KMS-11 (cell line): ENCODE data around the gene MATK.

Source experiments
- H2AFZ ChIP-seq: fragments of 200-600 bp; sonication (generic); 2 replicates; pipeline ENCODE4 v1.6.1; 2016; ENCODE audit warnings: antibody characterized with exemption, mixed run types, low read depth
- H3K27ac ChIP-seq: fragments of 200-600 bp; sonication (generic); 2 replicates; pipeline ENCODE4 v1.6.1; 2016; ENCODE audit warnings: mild to moderate bottlenecking, mixed run types
- H3K27me3 ChIP-seq: fragments of 200-600 bp; sonication (generic); 2 replicates; pipeline ENCODE4 v1.6.1; 2017; ENCODE audit warnings: mild to moderate bottlenecking, low read depth, mixed run types, moderate library complexity; ENCODE audit not compliant: insufficient read depth
- H3K36me3 ChIP-seq: fragments of 200-600 bp; sonication (generic); 2 replicates; pipeline ENCODE4 v1.6.1; 2017; ENCODE audit warnings: mild to moderate bottlenecking, mixed run types; ENCODE audit not compliant: insufficient read depth
- H3K4me1 ChIP-seq: fragments of 200-600 bp; sonication (generic); 2 replicates; pipeline ENCODE4 v1.6.1; 2016; ENCODE audit warnings: mild to moderate bottlenecking, low read depth, mixed run types; ENCODE audit not compliant: poor library complexity, severe bottlenecking
- H3K4me2 ChIP-seq: fragments of 200-600 bp; sonication (generic); 2 replicates; pipeline ENCODE4 v1.7.0; 2016; ENCODE audit warnings: mild to moderate bottlenecking, mixed run types
- H3K4me3 ChIP-seq: fragments of 200-600 bp; sonication (generic); IDR thresholded peaks from 2 replicates; pipeline ENCODE4 v1.6.1; 2017; ENCODE audit warnings: low read depth, low read length, mixed read lengths; ENCODE audit not compliant: insufficient read depth
- H3K79me2 ChIP-seq: fragments of 200-600 bp; sonication (generic); 2 replicates; pipeline ENCODE4 v1.6.1; 2016; ENCODE audit warnings: low read depth, mixed run types; ENCODE audit not compliant: insufficient read depth
- H3K9ac ChIP-seq: fragments of 200-600 bp; sonication (generic); 2 replicates; pipeline ENCODE4 v1.6.1; 2016; ENCODE audit warnings: mild to moderate bottlenecking, mixed run types
- H4K20me1 ChIP-seq: fragments of 200-600 bp; sonication (generic); 2 replicates; pipeline ENCODE4 v1.6.1; 2016; ENCODE audit warnings: mild to moderate bottlenecking, mixed run types; ENCODE audit not compliant: insufficient read depth
- TF ChIP-seq, protein P1 (sequence below): fragments of 200-600 bp; sonication (generic); conservative IDR thresholded peaks from 2 replicates; pipeline ENCODE4 v1.6.1; 2017; ENCODE audit warnings: low read depth, mild to moderate bottlenecking, antibody characterized with exemption, low read length, moderate library complexity, mixed read lengths

MATK gene

DNA sequence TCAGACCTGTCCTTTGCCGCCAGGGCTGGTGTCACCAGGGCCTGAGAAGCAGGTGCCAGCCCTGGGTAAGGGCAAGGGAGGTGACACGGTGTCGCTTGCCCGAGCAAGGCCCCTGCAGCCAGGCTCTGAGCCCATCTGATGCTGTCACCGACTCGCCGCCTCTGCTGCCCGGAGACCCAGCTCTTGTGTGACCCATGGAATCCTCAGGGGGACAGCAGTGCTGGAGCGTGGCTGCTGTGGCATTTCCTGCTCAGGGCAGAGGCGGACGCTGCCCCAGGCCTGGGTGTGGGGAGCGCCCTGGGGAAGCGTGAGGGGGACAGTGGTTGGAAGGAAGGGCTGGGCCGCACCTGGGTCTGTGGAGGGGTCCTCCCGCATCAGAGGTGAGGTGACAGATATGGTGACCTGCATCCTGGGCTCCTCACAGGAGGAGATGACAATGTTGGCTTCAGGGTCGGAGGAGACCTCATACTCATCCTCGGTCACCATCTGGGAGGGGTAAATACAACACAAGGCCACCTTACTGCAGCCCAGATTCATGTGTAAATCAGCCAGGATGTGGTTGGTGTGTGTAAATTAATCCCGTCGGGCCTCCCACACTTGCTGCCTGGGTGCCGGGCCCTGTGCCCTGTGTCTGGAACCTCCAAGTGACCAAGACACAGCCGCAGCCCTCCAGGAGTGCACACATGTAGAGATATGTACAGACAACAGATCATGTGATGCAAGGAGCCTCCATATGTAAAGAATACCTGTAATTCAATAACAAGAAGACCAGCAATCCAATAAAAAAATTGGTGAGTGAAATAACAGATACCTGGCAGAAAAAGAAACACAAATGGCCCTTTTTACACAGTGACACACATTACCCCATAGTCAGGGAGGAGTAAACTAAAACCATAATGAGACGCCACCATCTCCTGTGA, 27.6 kb upstream of the MATK start:
- no peak overlapping the region for H3K27ac ChIP-seq
- H3K4me2 ChIP-seq, result no peak overlapping the region
- H2AFZ ChIP-seq, result no peak overlapping the region

DNA sequence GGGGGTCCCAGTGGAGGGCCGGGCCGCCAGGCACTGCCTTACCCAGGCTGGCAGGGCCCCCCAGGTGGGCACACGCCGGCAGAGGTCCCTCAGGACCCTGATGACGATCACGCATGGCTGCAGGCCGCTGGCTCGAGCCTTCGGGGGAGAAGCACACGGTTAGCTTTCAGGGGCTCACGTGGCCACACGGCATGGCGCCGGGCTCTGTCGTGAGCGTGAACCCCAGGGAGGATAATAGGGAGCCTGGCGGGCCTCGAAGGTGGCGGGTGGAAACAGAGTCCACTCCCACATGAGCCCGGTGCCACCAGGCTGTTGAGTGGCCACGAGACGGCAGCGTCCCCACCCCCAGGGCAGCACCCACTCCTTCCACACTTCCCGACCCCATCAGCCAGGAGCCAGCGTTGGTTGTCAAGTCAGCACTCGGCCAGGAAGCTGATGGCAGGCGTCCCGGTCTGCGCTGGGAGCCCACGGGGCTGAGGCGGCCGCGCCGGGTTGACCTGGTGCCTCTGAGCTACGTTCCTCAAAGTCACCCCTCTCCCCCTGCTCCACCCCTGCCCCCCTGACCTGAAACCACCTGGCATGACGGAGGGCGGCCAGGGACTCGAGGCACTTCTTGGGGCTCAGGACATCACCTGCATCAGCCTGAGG, 24.7 kb upstream of the MATK start:
- no peak overlapping the region for H2AFZ ChIP-seq
- no peak overlapping the region for H3K9ac ChIP-seq
- no peaks in the 10 kb centered on the region for H3K4me1 ChIP-seq
- H3K4me3 ChIP-seq, result no peak overlapping the region
- H3K36me3 ChIP-seq, result no peaks in the 10 kb centered on the region
- H4K20me1 ChIP-seq, result no peaks in the 10 kb centered on the region
- TF ChIP-seq, protein P1, sequence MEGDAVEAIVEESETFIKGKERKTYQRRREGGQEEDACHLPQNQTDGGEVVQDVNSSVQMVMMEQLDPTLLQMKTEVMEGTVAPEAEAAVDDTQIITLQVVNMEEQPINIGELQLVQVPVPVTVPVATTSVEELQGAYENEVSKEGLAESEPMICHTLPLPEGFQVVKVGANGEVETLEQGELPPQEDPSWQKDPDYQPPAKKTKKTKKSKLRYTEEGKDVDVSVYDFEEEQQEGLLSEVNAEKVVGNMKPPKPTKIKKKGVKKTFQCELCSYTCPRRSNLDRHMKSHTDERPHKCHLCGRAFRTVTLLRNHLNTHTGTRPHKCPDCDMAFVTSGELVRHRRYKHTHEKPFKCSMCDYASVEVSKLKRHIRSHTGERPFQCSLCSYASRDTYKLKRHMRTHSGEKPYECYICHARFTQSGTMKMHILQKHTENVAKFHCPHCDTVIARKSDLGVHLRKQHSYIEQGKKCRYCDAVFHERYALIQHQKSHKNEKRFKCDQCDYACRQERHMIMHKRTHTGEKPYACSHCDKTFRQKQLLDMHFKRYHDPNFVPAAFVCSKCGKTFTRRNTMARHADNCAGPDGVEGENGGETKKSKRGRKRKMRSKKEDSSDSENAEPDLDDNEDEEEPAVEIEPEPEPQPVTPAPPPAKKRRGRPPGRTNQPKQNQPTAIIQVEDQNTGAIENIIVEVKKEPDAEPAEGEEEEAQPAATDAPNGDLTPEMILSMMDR, result no peak
- no peak overlapping the region for H3K27ac ChIP-seq
- H3K79me2 ChIP-seq, result no peaks in the 10 kb centered on the region
- H3K4me2 ChIP-seq, result no peak overlapping the region
- H3K27me3 ChIP-seq, result peaks cover 60% of the 10 kb centered on the region

More for the DNA sequence above, 27.6 kb upstream of the MATK start:
- TF ChIP-seq, protein P1, result no peak
- H3K4me3 ChIP-seq, result no peak overlapping the region
- no peaks in the 10 kb centered on the region for H4K20me1 ChIP-seq
- no peaks in the 10 kb centered on the region for H3K79me2 ChIP-seq
- H3K27me3 ChIP-seq, result peaks cover 83% of the 10 kb centered on the region
- no peaks in the 10 kb centered on the region for H3K4me1 ChIP-seq
- no peak overlapping the region for H3K9ac ChIP-seq
- H3K36me3 ChIP-seq, result no peaks in the 10 kb centered on the region

DNA sequence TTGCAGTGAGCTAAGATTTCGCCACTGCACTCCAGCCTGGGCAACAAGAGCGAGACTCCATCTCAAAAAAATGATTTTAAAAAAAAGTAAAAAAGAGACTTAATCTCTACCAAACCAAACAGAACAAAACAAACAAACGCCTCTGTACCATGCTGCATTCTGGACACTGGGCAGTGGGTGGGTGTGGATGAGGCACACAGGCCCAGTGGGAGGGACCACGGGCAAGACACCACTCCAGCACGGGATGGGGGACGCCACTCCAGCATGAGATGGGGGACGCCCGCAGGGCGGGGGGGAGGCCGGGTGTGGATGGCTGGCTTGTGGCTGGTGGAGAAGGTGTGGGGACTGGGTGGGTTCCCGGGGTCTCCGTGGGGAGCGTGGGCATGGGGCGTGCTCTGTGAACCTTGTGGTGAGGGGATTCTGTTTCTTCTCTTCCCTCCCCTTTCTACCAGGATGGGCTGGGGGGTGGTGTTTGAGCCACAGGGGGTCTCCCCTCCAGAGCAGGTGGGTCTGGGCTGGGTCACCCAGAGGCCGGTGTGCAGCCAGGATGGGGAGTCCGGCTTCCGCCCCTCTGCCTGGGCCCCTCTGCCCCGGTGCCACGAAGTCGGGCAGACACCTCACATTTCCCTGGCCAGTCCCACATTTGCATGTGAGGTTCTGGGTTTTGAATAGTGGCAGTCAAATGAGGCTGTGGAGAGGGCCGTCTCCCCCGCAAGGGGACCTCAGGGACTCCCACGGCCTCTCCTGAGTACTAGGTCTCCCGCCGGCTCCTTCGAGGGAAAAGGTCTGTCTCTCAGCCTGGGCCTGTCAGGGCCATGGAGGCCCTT, 23.9 kb upstream of the MATK start:
- Histone ChIP-seq H3K4me2 (no peak overlapping the region), H3K9ac (no peak overlapping the region), H3K36me3 (no peaks in the 10 kb centered on the region), H3K27ac (no peak overlapping the region), H3K27me3 (peaks cover 63% of the 10 kb centered on the region), H4K20me1 (no peaks in the 10 kb centered on the region), H2AFZ (no peak overlapping the region), H3K4me1 (no peaks in the 10 kb centered on the region), H3K4me3 (no peak overlapping the region), H3K79me2 (no peaks in the 10 kb centered on the region)
- TF ChIP-seq, protein P1, result no peak

DNA sequence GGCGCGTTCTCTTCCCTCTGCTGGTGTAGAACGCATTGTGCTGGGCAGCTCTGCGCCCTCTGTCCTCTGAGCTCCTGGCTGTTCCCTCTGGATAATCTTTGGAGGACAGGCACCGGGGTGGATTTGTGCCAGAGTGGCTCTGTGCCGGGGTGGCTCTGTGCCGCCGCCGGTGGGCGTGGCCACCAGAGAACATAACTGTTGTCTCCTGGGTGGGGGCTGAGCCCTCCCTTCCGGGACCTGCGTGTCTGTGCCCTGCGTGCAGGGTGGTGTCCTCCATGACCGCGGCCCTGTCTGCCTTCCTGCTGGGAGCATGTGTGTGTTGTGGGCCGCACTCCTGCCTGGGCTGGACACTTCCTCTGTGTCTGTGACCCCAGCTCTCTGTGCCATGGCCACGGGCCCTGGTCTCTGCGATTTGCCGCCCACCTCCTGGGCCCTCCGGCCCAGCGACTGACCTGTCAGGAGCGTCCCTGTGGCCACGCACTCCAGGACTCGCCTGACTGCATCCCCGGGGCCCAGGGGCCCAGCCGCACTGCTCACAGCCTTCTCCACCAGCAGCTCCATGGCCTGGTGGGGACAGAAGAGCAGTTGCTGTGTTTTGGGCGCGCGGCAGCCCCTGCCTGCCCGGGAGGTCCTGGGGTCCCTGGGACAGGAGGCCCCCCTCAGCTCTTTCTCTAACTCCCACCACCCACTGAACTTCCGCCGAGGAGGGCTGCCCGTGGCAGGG, 22.4 kb upstream of the MATK start:
- Histone ChIP-seq H3K27me3 (peaks cover 63% of the 10 kb centered on the region), H3K4me1 (no peaks in the 10 kb centered on the region), H3K36me3 (no peaks in the 10 kb centered on the region), H3K4me2 (no peak overlapping the region), H2AFZ (no peak overlapping the region), H4K20me1 (no peaks in the 10 kb centered on the region), H3K79me2 (no peaks in the 10 kb centered on the region), H3K9ac (no peak overlapping the region), H3K4me3 (no peak overlapping the region), H3K27ac (no peak overlapping the region)
- TF ChIP-seq, protein P1, result no peak
